A549 (cell line): Measurements from ENCODE around the gene MAGEA8. TPM values are rescaled to one million over a fixed set of nuclear protein-coding genes. Genes with fewer than 3 reads are reported as not detected.
A peak's percentile ranks its signal among the peaks of the same experiment; 100 is the strongest.

Source experiments
- ATAC-seq, 2 experiments: fragments of 200-7000 bp in 1 of 2; fragments of >200 bp in 1 of 2; cut with Nextera tagmentation in 1 of 2; cut with Tn5 transposase in 1 of 2; 3 replicates each; pipeline versions ENCODE4 v1.8.0 to v1.9.1; 2018 to 2020; ENCODE audit warnings: mild to moderate bottlenecking in 1 of 2, moderate library complexity in 1 of 2
- CTCF ChIA-PET: fragments of 300-600 bp; sonication (Branson Sonifier 250); formaldehyde crosslinking; extraction: SDS; loops from one replicate; lab custom pipeline; 2021; ENCODE audit warnings: antibody characterized with exemption, inconsistent platforms; lab: Yijun Ruan, JAX
- POLR2A ChIA-PET: fragments of 350-600 bp; formaldehyde crosslinking; extraction: SDS; loops from one replicate; lab custom pipeline; 2021; ENCODE audit warnings: antibody characterized with exemption, inconsistent platforms; lab: Yijun Ruan, JAX
- DNase-seq, 2 experiments: peaks; one replicate each; pipeline versions ENCODE4 v3.0.0 to v3.0.0-alpha.2; 2011 to 2016; ENCODE audit warnings: low read depth in 1 of 2, low spot score in 1 of 2
- FAIRE-seq: peaks from 2 replicates; lab custom pipeline; 2011; peaks lifted over from hg19 to GRCh38; lab: Jason Lieb, UNC
- H3K27ac ChIP-seq, 2 experiments: fragments of >200 bp; sonication (Bioruptor Twin); formaldehyde crosslinking; 3 replicates each; pipeline ENCODE4 v1.5.1; 2016 to 2017
- H3K4me1 ChIP-seq: fragments of >200 bp; sonication (Bioruptor Twin); formaldehyde crosslinking; 3 replicates; pipeline ENCODE4 v1.6.1; 2016
- H3K4me2 ChIP-seq: fragments of >200 bp; sonication (Bioruptor Twin); formaldehyde crosslinking; 3 replicates; pipeline ENCODE4 v1.6.1; 2016
- H3K4me3 ChIP-seq: fragments of >200 bp; sonication (Bioruptor Twin); formaldehyde crosslinking; 3 replicates; pipeline ENCODE4 v1.5.1; 2016
- H3K9me3 ChIP-seq: fragments of >200 bp; sonication (Bioruptor Twin); formaldehyde crosslinking; 3 replicates; pipeline ENCODE4 v1.6.1; 2016
- BCL3 ChIP-seq: fragments of >200 bp; sonication (Bioruptor Twin); formaldehyde crosslinking; IDR thresholded peaks from 3 replicates; pipeline ENCODE4 v1.6.1; 2016
- BHLHE40 ChIP-seq: IDR thresholded peaks from 2 replicates; pipeline ENCODE4 v1.6.1; 2012; ENCODE audit warnings: low read depth, low read length, inconsistent platforms
- CBX8 ChIP-seq: fragments of 200-600 bp; sonication (generic); IDR thresholded peaks from 2 replicates; pipeline ENCODE4 v1.6.1; 2016
- CEBPB ChIP-seq, 2 experiments: fragments of >200 bp in 1 of 2; sonication (Bioruptor Twin) in 1 of 2; formaldehyde crosslinking in 1 of 2; IDR thresholded peaks; 2 replicates each; pipeline ENCODE4 v1.6.1; 2012 to 2016
- CHD4 ChIP-seq: fragments of 200-600 bp; sonication (generic); IDR thresholded peaks from 2 replicates; pipeline ENCODE4 v1.6.1; 2016; ENCODE audit warnings: antibody characterized with exemption, mild to moderate bottlenecking, borderline replicate concordance
- CTCF ChIP-seq: fragments of >200 bp; sonication (Bioruptor Twin); formaldehyde crosslinking; IDR thresholded peaks from 3 replicates; pipeline ENCODE4 v1.5.1; 2016
- EHMT2 ChIP-seq: fragments of 200-600 bp; sonication (generic); IDR thresholded peaks from 2 replicates; pipeline ENCODE4 v1.6.1; 2016; ENCODE audit warnings: antibody characterized with exemption, low read depth, mild to moderate bottlenecking, moderate library complexity
- ESRRA ChIP-seq: fragments of 150-350 bp; IDR thresholded peaks from 2 replicates; pipeline ENCODE4 v1.6.1; 2014; ENCODE audit warnings: mild to moderate bottlenecking, low read length, borderline replicate concordance
- FOSB ChIP-seq: fragments of 250-450 bp; sonication (Bioruptor Pico); IDR thresholded peaks from 2 replicates; pipeline ENCODE4 v1.5.0; 2020; ENCODE audit warnings: mild to moderate bottlenecking, moderate library complexity
- FOXS1 ChIP-seq: fragments of 250-450 bp; sonication (Bioruptor Pico); IDR thresholded peaks from 2 replicates; pipeline ENCODE4 v1.5.0; 2020; ENCODE audit warnings: mild to moderate bottlenecking, moderate library complexity
- HEYL ChIP-seq: fragments of 250-450 bp; sonication (Bioruptor Pico); IDR thresholded peaks from 2 replicates; pipeline ENCODE4 v1.8.0; 2021; ENCODE audit warnings: mild to moderate bottlenecking, moderate library complexity
- HMGXB4 ChIP-seq: fragments of 250-450 bp; sonication (Bioruptor Pico); IDR thresholded peaks from 2 replicates; pipeline ENCODE4 v1.5.0; 2021; ENCODE audit warnings: mild to moderate bottlenecking, moderate library complexity, borderline replicate concordance
- HOXA7 ChIP-seq: fragments of 250-450 bp; sonication (Bioruptor Pico); IDR thresholded peaks from 2 replicates; pipeline ENCODE4 v1.5.0; 2020; ENCODE audit warnings: mild to moderate bottlenecking, moderate library complexity
- HOXB5 ChIP-seq: fragments of 250-450 bp; sonication (Bioruptor Pico); IDR thresholded peaks from 2 replicates; pipeline ENCODE4 v1.5.0; 2020; ENCODE audit warnings: mild to moderate bottlenecking, moderate library complexity
- JUN ChIP-seq, 2 experiments: fragments of >200 bp; sonication (Bioruptor Twin); formaldehyde crosslinking; IDR thresholded peaks; 2 replicates in 1 of 2; 3 replicates in 1 of 2; pipeline ENCODE4 v1.6.1; 2016 to 2017
- JUNB ChIP-seq: fragments of >200 bp; sonication (Bioruptor Twin); formaldehyde crosslinking; IDR thresholded peaks from 2 replicates; pipeline ENCODE4 v1.6.1; 2016
- MAX ChIP-seq: IDR thresholded peaks from 2 replicates; pipeline ENCODE4 v1.6.1; 2012
- MYC ChIP-seq: IDR thresholded peaks from 2 replicates; pipeline ENCODE4 v1.6.1; 2012; ENCODE audit warnings: mild to moderate bottlenecking, inconsistent platforms, low read length, improper control_type of control experiment, borderline replicate concordance
- NFE2L2 ChIP-seq: fragments of 150-350 bp; conservative IDR thresholded peaks from 2 replicates; pipeline ENCODE4 v1.6.1; 2014; ENCODE audit warnings: low read length
- NPAS2 ChIP-seq: fragments of 250-450 bp; sonication (Bioruptor Pico); IDR thresholded peaks from 2 replicates; pipeline ENCODE4 v1.8.0; 2022; ENCODE audit warnings: mild to moderate bottlenecking, moderate library complexity, borderline replicate concordance
- NR3C1 ChIP-seq: fragments of >200 bp; sonication (Bioruptor Twin); formaldehyde crosslinking; IDR thresholded peaks from 3 replicates; pipeline ENCODE4 v1.6.1; 2017
- PBX3 ChIP-seq: IDR thresholded peaks from 2 replicates; pipeline ENCODE4 v1.6.1; 2012
- POLR2A ChIP-seq: IDR thresholded peaks from 2 replicates; pipeline ENCODE4 v1.6.1; 2012; ENCODE audit warnings: mild to moderate bottlenecking, low read length
- RARB ChIP-seq: fragments of 250-450 bp; sonication (Bioruptor Pico); IDR thresholded peaks from 2 replicates; pipeline ENCODE4 v1.8.0; 2021; ENCODE audit warnings: mild to moderate bottlenecking, moderate library complexity
- RFX5 ChIP-seq: fragments of 450-650 bp; IDR thresholded peaks from 2 replicates; pipeline ENCODE4 v1.7.1; 2014; ENCODE audit warnings: antibody characterized with exemption, mild to moderate bottlenecking, moderate library complexity
- RNF2 ChIP-seq: fragments of 200-600 bp; sonication (generic); IDR thresholded peaks from 2 replicates; pipeline ENCODE4 v1.6.1; 2016; ENCODE audit warnings: low read depth, mild to moderate bottlenecking, antibody characterized with exemption, moderate library complexity, borderline replicate concordance
- ZC3H11A ChIP-seq: fragments of 450-650 bp; IDR thresholded peaks from 2 replicates; pipeline ENCODE4 v1.6.1; 2014; ENCODE audit warnings: antibody characterized with exemption, mild to moderate bottlenecking
- ZFP36 ChIP-seq: fragments of 450-650 bp; IDR thresholded peaks from 2 replicates; pipeline ENCODE4 v1.6.1; 2014; ENCODE audit warnings: borderline replicate concordance; ENCODE audit not compliant: partially characterized antibody
- WGBS: methylation state at CpG from one replicate; pipeline ENCODE4 v1.1.6; 2017; ENCODE audit errors: missing lambda C conversion rate; 5-methylcytosine and 5-hydroxymethylcytosine counted together
- polyA minus RNA-seq: library from RNA; depleted of rRNA, polyadenylated mRNA; stranded (reverse); fragments of >200 nt; gene quantifications from 2 replicates; pipeline ENCODE4 v1.2.3, GENCODE V29; 2011; rRNA and poly(A)+ RNA removed
- polyA plus RNA-seq, 4 experiments: library from polyadenylated mRNA; depleted of rRNA in 3 of 4; stranded (reverse); fragments of >200 nt; fragmentation: RNase III in 1 of 4; extraction: RNeasy Plus Mini Kit Qiagen cat#74134 plus additional on column Dnase treatment in 1 of 4; gene quantifications; 2 replicates in 3 of 4; 3 replicates in 1 of 4; pipeline ENCODE4 v1.2.3, GENCODE V29; 2011 to 2017
- TF ChIP-seq, protein P1 (sequence below): fragments of 150-350 bp; IDR thresholded peaks from 2 replicates; pipeline ENCODE4 v1.6.1; 2014; ENCODE audit warnings: low read depth, mild to moderate bottlenecking, low read length

The MAGEA8 gene
- polyA plus RNA-seq (2011; rRNA removed) (not detected in 2 replicates), polyA plus RNA-seq (2017; fragmentation: RNase III; extraction: RNeasy Plus Mini Kit Qiagen cat#74134 plus additional on column Dnase treatment) (not detected in 3 replicates), polyA minus RNA-seq (not detected in 2 replicates)
- not detected in 2 replicates for polyA plus RNA-seq (2012; cell fraction: cytosol; rRNA removed)
- polyA plus RNA-seq (2012; cell fraction: nucleus; rRNA removed), result not detected in 2 replicates

DNA sequence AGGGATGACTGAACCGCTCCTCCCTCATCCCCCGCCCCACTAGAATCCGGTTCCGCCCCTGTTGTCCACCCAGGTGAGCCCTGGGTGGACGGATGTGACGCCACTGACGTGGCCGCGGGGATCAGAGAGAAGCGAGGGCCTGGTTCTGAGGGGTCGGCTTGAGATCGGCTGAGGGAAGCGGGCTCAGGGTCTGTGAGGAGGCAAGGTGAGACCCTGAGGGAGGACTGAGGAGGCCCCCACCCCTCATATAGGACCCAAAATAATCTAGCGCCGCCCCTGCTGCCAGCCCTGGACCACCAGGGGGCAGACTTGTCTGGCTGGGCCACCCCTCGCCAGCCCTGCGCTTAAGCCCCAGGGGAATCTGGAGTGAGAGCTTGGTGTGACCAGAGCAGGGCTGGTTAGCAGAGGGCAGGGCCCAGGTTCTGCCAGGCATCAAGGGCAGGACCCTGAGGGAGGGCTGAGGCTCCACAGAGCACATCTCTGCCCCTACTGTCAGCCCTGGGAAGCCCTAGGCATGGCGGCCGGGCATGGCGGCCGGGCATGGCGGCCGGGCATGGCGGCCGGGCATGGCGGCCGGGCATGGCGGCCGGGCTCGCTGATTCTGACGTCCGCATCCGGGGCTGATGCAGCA is at the start of gene MAGEA8:
Gene MAGEA8 (plus strand): TSS at position 103 of the 631 bp plus-strand sequence. CDS start 3,090 bp downstream, outside the sequence.
- CTCF ChIA-PET, result interaction anchor here (0.6 kb wide), 1 partner anchor 820 kb away, joined by 3 read pairs; no protein-coding TSS in a partner anchor
- DNase-seq (no peak), ATAC-seq (peak in 1 of 2 experiments; percentile 76; a peak in 3 of 6 replicates), FAIRE-seq (no peak)
- Histone ChIP-seq H3K27ac (no peak within 1 kb of the TSS), H3K4me2 (no peak within 1 kb of the TSS), H3K9me3 (no peaks in the 10 kb centered on the region), H3K4me3 (no peak within 1 kb of the TSS), H3K4me1 (no peaks in the 10 kb centered on the region; the same call in 2 of the 3 replicates)
- 72% methylated on average over 8 of the region's 33 CpGs for WGBS
- TF ChIP-seq FOXS1 (CRISPR knock-in tag), result no peak
- TF ChIP-seq, protein P1, sequence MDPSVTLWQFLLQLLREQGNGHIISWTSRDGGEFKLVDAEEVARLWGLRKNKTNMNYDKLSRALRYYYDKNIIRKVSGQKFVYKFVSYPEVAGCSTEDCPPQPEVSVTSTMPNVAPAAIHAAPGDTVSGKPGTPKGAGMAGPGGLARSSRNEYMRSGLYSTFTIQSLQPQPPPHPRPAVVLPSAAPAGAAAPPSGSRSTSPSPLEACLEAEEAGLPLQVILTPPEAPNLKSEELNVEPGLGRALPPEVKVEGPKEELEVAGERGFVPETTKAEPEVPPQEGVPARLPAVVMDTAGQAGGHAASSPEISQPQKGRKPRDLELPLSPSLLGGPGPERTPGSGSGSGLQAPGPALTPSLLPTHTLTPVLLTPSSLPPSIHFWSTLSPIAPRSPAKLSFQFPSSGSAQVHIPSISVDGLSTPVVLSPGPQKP, result no peak
- no peak for TF ChIP-seq CHD4
- TF ChIP-seq MAX, result no peak
- no peak for TF ChIP-seq CEBPB (IDR thresholded peaks at IDR 0.05)
- no peak for TF ChIP-seq CBX8
- no peak for TF ChIP-seq RFX5
- no peak for TF ChIP-seq HOXB5 (CRISPR knock-in tag)
- TF ChIP-seq ZFP36, result no peak
- TF ChIP-seq BCL3, result no peak
- no peak for TF ChIP-seq HOXA7 (CRISPR knock-in tag)
- TF ChIP-seq NFE2L2, result no peak
- TF ChIP-seq PBX3, result no peak
- no peak for TF ChIP-seq HEYL
- TF ChIP-seq RNF2, result no peak
- no peak for TF ChIP-seq ESRRA
- TF ChIP-seq FOSB (CRISPR knock-in tag), result no peak
- TF ChIP-seq BHLHE40, result no peak
- no peak for TF ChIP-seq RARB (CRISPR knock-in tag)
- no peak for TF ChIP-seq MYC
- POLR2A ChIA-PET, result no interaction called here

- peak in 1 of 2 experiments; percentile 1 for DNase-seq
- no peak for TF ChIP-seq NR3C1
- no peak for TF ChIP-seq CHD4
- no peak for TF ChIP-seq NFE2L2
- no peak for TF ChIP-seq NPAS2 (CRISPR knock-in tag)
- no peak for TF ChIP-seq RARB (CRISPR knock-in tag)
- no peak for TF ChIP-seq CTCF
- no peak for TF ChIP-seq MYC
- TF ChIP-seq BHLHE40, result no peak
- no peak for TF ChIP-seq JUNB
- no peak for TF ChIP-seq POLR2A
- TF ChIP-seq ZC3H11A, result no peak
- no peak for TF ChIP-seq JUN (IDR thresholded peaks at IDR 0.05)
- no peak for TF ChIP-seq HMGXB4 (CRISPR knock-in tag)
- TF ChIP-seq ESRRA, result no peak
- no peak for TF ChIP-seq EHMT2
- no peaks in the 10 kb centered on the region for H3K9me3 ChIP-seq
- POLR2A ChIA-PET, result no interaction called here
- CTCF ChIA-PET, result no interaction called here
- H3K4me2 ChIP-seq, result no peak overlapping the region
- 59% methylated on average over 2 of the region's 2 CpGs for WGBS
- ATAC-seq, result 0 out of 6 replicates have a peak, but pooled peaks of 1 of the 2 experiments have one; percentile 47
- H3K4me1 ChIP-seq, result no peaks in the 10 kb centered on the region
- no peak overlapping the region for H3K27ac ChIP-seq
- no peak overlapping the region for H3K4me3 ChIP-seq
- FAIRE-seq, result no peak
Measured at GRCh38 chrX:149831473-149831872, 49.5 kb upstream of the MAGEA8 start.
